GM21447 (cell line): ENCODE results near the gene MTMR2.

ENCODE experiments used
- ATAC-seq: cut with Tn5 transposase; IDR thresholded peaks from one replicate; pipeline ENCODE4 v1.9.1; 2021; ENCODE audit not compliant: unreplicated experiment

The MTMR2 gene

GRCh38 chr11:95923728-95924413, at the start of gene MTMR2:
MTMR2 (minus strand) TSS chr11:95924107; CDS start chr11:95923954, 153 bp downstream.
- peak; percentile 98 for ATAC-seq

- no peak for ATAC-seq
Observed at GRCh38 chr11:95972060-95972459, 48.2 kb upstream of the MTMR2 start.

GRCh38 chr11:95968585-95968984, 44.7 kb upstream of the MTMR2 start:
- no peak for ATAC-seq

- no peak for ATAC-seq
Observed at GRCh38 chr11:95964281-95964680, 40.4 kb upstream of the MTMR2 start.

- ATAC-seq, result no peak
Observed at GRCh38 chr11:95961758-95962157, 37.9 kb upstream of the MTMR2 start.

- ATAC-seq, result no peak
Observed at GRCh38 chr11:95950905-95951304, 27.0 kb upstream of the MTMR2 start.

GRCh38 chr11:95948637-95949036, 24.7 kb upstream of the MTMR2 start:
- no peak for ATAC-seq

GRCh38 chr11:95944623-95945022, 20.7 kb upstream of the MTMR2 start:
- no peak for ATAC-seq

- no peak for ATAC-seq
Observed at GRCh38 chr11:95943546-95943945, 19.6 kb upstream of the MTMR2 start.

- no peak for ATAC-seq
Observed at GRCh38 chr11:95939091-95939490, 15.2 kb upstream of the MTMR2 start.

GRCh38 chr11:95937358-95937757, 13.5 kb upstream of the MTMR2 start:
- no peak for ATAC-seq

GRCh38 chr11:95933594-95933993, 9.7 kb upstream of the MTMR2 start:
- ATAC-seq, result no peak

GRCh38 chr11:95931916-95932315, 8.0 kb upstream of the MTMR2 start:
- no peak for ATAC-seq

GRCh38 chr11:95930948-95931347, 7.0 kb upstream of the MTMR2 start:
- no peak for ATAC-seq

GRCh38 chr11:95926726-95927125, 2.8 kb upstream of the MTMR2 start:
- ATAC-seq, result no peak

GRCh38 chr11:95925011-95925410, 1.1 kb upstream of the MTMR2 start:
- no peak for ATAC-seq

GRCh38 chr11:95924414-95924760, 480 bp upstream of the MTMR2 start:
- no peak for ATAC-seq

- no peak for ATAC-seq
Observed at GRCh38 chr11:95923439-95923727, 524 bp downstream of the MTMR2 start.

GRCh38 chr11:95922536-95923438, 1.1 kb downstream of the MTMR2 start:
- ATAC-seq, result no peak

GRCh38 chr11:95922099-95922498, 1.8 kb downstream of the MTMR2 start:
- no peak for ATAC-seq

- ATAC-seq, result no peak
Observed at GRCh38 chr11:95920460-95921105, 3.3 kb downstream of the MTMR2 start.

- ATAC-seq, result no peak
Observed at GRCh38 chr11:95919514-95919913, 4.4 kb downstream of the MTMR2 start.
